NCI-H2107 treated with DMSO at 0.1 percent for 48 hours (cell line): ENCODE data around the gene MYCBP.
A peak's percentile ranks its signal among the peaks of the same experiment; 100 is the strongest.
"Not testable (repeated sequence)": the region's sequence is repeated elsewhere in the genome, so short reads cannot be mapped to it uniquely, and the experiment has no call there.

ENCODE experiments used
- DNase-seq: peaks from one replicate; lab custom pipeline; 2025; ENCODE audit not compliant: unreplicated experiment; lab: John Stamatoyannopoulos, UW

Gene MYCBP

GRCh38 chr1:38870996-38871395 is 2.2 kb downstream of the MYCBP start:
- DNase-seq: no peak

GRCh38 chr1:38867208-38867607 is 5.9 kb downstream of the MYCBP start:
- DNase-seq: no peak

GRCh38 chr1:38865112-38865715 is 7.9 kb downstream of the MYCBP start:
- DNase-seq: no peak

GRCh38 chr1:38860454-38860795 is 12.7 kb downstream of the MYCBP start:
- DNase-seq: peak; percentile 100

- peak; percentile 100 for DNase-seq
These were observed 13.3 kb downstream of the MYCBP start, which contains the start of gene RRAGC for GRCh38 chr1:38859561-38860453. Gene RRAGC, minus strand, starts transcription at chr1:38859772. Its CDS starts 126 bp downstream, at chr1:38859646.

- peak; percentile 100 for DNase-seq
These were observed 14.2 kb downstream of the MYCBP start for GRCh38 chr1:38858833-38859560.

- DNase-seq: no peak
These were observed 20.4 kb downstream of the MYCBP start for GRCh38 chr1:38852780-38853179.

GRCh38 chr1:38848071-38848470 is 25.1 kb downstream of the MYCBP start:
- DNase-seq: no peak

GRCh38 chr1:38846210-38846609 is 26.9 kb downstream of the MYCBP start:
- DNase-seq: no peak

- DNase-seq: not testable (repeated sequence)
These were observed 28.1 kb downstream of the MYCBP start for GRCh38 chr1:38845088-38845487.

GRCh38 chr1:38840281-38840680 is 32.9 kb downstream of the MYCBP start:
- no peak for DNase-seq

- DNase-seq: no peak
These were observed 33.8 kb downstream of the MYCBP start for GRCh38 chr1:38839363-38839762.

- DNase-seq: not testable (repeated sequence)
These were observed 36.8 kb downstream of the MYCBP start for GRCh38 chr1:38836316-38836715.

- DNase-seq: peak; percentile 100
These were observed 38.0 kb downstream of the MYCBP start for GRCh38 chr1:38834937-38835827.

- no peak for DNase-seq
These were observed 38.8 kb downstream of the MYCBP start for GRCh38 chr1:38834221-38834782.

- DNase-seq: no peak
These were observed 40.0 kb downstream of the MYCBP start for GRCh38 chr1:38833146-38833545.

GRCh38 chr1:38832370-38832734 is 40.8 kb downstream of the MYCBP start:
- no peak for DNase-seq

GRCh38 chr1:38831731-38832369 is 41.3 kb downstream of the MYCBP start:
- DNase-seq: no peak

GRCh38 chr1:38829368-38829767 is 43.8 kb downstream of the MYCBP start:
- no peak for DNase-seq

- DNase-seq: peak; percentile 94
These were observed 45.8 kb downstream of the MYCBP start for GRCh38 chr1:38827318-38827717.
